ENCODE data around the gene VCP. TPM values are rescaled to one million over a fixed set of nuclear protein-coding genes. Genes with fewer than 3 reads are reported as not detected.

Gene VCP
- total RNA-seq, 2 experiments from 2014 or later: 218 to 245 TPM

DNA sequence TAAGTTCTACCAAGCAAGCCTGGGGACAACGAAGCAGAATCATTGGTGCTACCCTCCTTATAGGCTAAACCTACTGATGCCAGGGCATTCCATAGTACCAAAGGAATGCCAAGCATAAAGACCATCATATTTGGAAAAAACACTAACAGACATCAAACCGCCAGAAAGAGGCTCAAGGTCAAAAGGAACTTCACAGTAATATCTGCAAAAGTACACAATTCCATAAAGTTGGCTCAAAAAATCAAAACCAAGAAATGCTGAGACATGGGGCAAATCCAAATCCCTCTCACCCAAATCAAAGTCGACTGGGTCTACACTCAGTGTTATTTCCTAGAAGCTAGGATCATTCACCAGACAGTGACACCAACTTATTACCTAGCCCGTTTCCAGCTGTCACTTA is 3.4 kb downstream of the VCP start:
- ATAC-seq (ENCODE audit: poor library complexity) (no peak), DNase-seq (no peak)
- Mint-ChIP-seq H3K36me3 (ENCODE audit: low read depth) (peaks cover 74% of the 10 kb centered on the region), H3K27me3 (no peaks in the 10 kb centered on the region), H3K4me3 (peak overlapping the region; percentile 64), H3K27ac (peak overlapping the region; percentile 87), H3K4me1 (ENCODE audit: low read depth) (peaks cover 61% of the 10 kb centered on the region), H3K9me3 (no peaks in the 10 kb centered on the region)
- Histone ChIP-seq H3K36me3 (ENCODE audit: insufficient read depth, low read length) (peaks cover 46% of the 10 kb centered on the region), H3K27me3 (ENCODE audit: control insufficient read depth in 1 of 2, insufficient read depth in 2 of 2, low read length in 2 of 2) (no peaks in the 10 kb centered on the region), H3K9me3 (ENCODE audit: control insufficient read depth in 1 of 2, insufficient read depth in 1 of 2, low read length in 2 of 2) (no peaks in the 10 kb centered on the region), H3K4me3 (ENCODE audit: low read length) (no peak overlapping the region), H3K4me1 (ENCODE audit: insufficient read depth, low read length) (peaks cover 42% of the 10 kb centered on the region), H3K27ac (ENCODE audit: low read depth in 1 of 2, low read length in 2 of 2) (no peak overlapping the region)
- ChIA-PET POLR2A (interaction anchor here (1.2 kb wide), 1 partner anchor 10 kb away, joined by 3 read pairs; the partner anchor contains the start of gene FANCG), CTCF (interaction anchor here (0.9 to 3.0 kb wide), 2 partner anchors 11 to 18 kb away, joined by 3 to 10 read pairs; partner anchors contain the start of gene FANCG)
- TF ChIP-seq, protein P1, sequence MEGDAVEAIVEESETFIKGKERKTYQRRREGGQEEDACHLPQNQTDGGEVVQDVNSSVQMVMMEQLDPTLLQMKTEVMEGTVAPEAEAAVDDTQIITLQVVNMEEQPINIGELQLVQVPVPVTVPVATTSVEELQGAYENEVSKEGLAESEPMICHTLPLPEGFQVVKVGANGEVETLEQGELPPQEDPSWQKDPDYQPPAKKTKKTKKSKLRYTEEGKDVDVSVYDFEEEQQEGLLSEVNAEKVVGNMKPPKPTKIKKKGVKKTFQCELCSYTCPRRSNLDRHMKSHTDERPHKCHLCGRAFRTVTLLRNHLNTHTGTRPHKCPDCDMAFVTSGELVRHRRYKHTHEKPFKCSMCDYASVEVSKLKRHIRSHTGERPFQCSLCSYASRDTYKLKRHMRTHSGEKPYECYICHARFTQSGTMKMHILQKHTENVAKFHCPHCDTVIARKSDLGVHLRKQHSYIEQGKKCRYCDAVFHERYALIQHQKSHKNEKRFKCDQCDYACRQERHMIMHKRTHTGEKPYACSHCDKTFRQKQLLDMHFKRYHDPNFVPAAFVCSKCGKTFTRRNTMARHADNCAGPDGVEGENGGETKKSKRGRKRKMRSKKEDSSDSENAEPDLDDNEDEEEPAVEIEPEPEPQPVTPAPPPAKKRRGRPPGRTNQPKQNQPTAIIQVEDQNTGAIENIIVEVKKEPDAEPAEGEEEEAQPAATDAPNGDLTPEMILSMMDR (IDR thresholded peaks at IDR 0.05): no peak
- intact Hi-C loops (cut with DNase I, micrococcal nuclease): no loop called here

DNA sequence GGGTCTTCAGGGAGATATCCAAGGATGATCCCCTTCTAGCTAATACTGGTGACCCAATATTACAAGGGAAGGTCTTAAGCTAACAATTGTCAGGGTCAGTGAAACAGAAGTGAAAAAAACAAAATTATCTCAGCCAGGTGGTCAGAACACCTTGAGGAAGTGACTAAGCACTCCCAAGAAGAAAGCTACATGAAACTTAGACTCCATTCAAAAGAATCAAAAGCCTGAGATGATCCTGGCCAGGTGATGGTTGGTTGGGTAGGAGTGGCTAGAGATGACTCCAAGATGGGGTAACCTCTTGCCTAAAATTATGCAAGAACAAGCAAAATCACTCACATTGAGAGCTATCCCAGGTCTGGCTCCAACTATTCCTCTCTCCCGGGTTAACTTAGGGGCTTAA is 5.4 kb downstream of the VCP start:
- Mint-ChIP-seq H3K4me3 (no peak overlapping the region), H3K27ac (peak overlapping the region; percentile 87), H3K4me1 (ENCODE audit: low read depth) (peaks cover 52% of the 10 kb centered on the region), H3K36me3 (ENCODE audit: low read depth) (peaks cover 85% of the 10 kb centered on the region), H3K27me3 (no peaks in the 10 kb centered on the region), H3K9me3 (no peaks in the 10 kb centered on the region)
- Histone ChIP-seq H3K27ac (ENCODE audit: low read depth in 1 of 2, low read length in 2 of 2) (no peak overlapping the region), H3K4me1 (ENCODE audit: insufficient read depth, low read length) (peaks cover 34% of the 10 kb centered on the region), H3K36me3 (ENCODE audit: insufficient read depth, low read length) (peaks cover 66% of the 10 kb centered on the region), H3K4me3 (ENCODE audit: low read length) (no peak overlapping the region), H3K9me3 (ENCODE audit: control insufficient read depth in 1 of 2, insufficient read depth in 1 of 2, low read length in 2 of 2) (no peaks in the 10 kb centered on the region), H3K27me3 (ENCODE audit: control insufficient read depth in 1 of 2, insufficient read depth in 2 of 2, low read length in 2 of 2) (no peaks in the 10 kb centered on the region)
- CTCF ChIA-PET: interaction anchor here (1.0 kb wide), 1 partner anchor 16 kb away, joined by 3 read pairs; no protein-coding TSS in a partner anchor
- POLR2A ChIA-PET: interaction anchor here (0.6 kb wide), 1 partner anchor 39 kb away, joined by 3 read pairs; no protein-coding TSS in a partner anchor
- DNase-seq (no peak), ATAC-seq (ENCODE audit: poor library complexity) (no peak)
- intact Hi-C loops (cut with DNase I, micrococcal nuclease): no loop called here
- TF ChIP-seq, protein P1 (IDR thresholded peaks at IDR 0.05): no peak

DNA sequence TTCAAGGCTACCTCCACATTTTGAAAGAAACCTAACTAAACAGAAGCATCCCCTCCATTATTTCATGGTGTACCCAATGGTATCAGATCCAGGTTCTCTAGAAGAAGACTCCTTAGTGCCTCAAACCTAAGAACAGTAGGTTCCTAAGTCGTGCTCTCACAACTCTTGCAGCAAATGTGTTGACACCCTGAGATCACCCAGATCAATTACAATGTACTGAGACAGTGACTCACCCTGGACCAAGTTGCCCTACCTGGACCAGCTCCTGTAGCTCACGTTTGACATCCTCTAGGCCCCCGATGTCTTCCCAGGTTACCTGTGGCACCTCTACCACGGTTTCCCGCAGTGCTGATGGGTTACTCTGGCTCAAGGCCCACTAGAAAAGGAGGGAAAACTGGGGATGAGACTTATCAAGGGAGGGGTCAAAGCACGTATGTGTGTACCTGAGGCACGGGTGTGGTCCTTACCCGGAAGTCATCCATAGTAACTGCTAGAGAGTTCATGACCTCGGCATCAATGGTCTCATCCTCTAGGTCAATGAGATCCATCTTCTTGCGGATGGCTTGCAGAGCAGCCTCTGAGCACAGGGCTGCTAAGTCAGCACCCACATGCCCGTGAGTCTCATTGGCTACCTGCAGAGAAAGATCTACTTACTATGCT is 11.7 kb downstream of the VCP start:
- ChIA-PET CTCF (no interaction called here), POLR2A (no interaction called here)
- Histone ChIP-seq H3K27ac (ENCODE audit: low read depth in 1 of 2, low read length in 2 of 2) (no peak overlapping the region), H3K4me3 (ENCODE audit: low read length) (no peak overlapping the region), H3K36me3 (ENCODE audit: insufficient read depth, low read length) (peaks cover 99% of the 10 kb centered on the region), H3K27me3 (ENCODE audit: control insufficient read depth in 1 of 2, insufficient read depth in 2 of 2, low read length in 2 of 2) (no peaks in the 10 kb centered on the region), H3K9me3 (ENCODE audit: control insufficient read depth in 1 of 2, insufficient read depth in 1 of 2, low read length in 2 of 2) (no peaks in the 10 kb centered on the region), H3K4me1 (ENCODE audit: insufficient read depth, low read length) (no peaks in the 10 kb centered on the region)
- ATAC-seq (ENCODE audit: poor library complexity) (no peak), DNase-seq (no peak)
- peaks cover 100% of the 10 kb centered on the region for H3K36me3 Mint-ChIP-seq (ENCODE audit: low read depth)
- no peaks in the 10 kb centered on the region for H3K9me3 Mint-ChIP-seq
- H3K4me3 Mint-ChIP-seq: no peak overlapping the region
- no peak overlapping the region for H3K27ac Mint-ChIP-seq
- TF ChIP-seq, protein P1 (IDR thresholded peaks at IDR 0.05): no peak
- no peaks in the 10 kb centered on the region for H3K4me1 Mint-ChIP-seq (ENCODE audit: low read depth)
- intact Hi-C loops (cut with DNase I, micrococcal nuclease): no loop called here
- no peaks in the 10 kb centered on the region for H3K27me3 Mint-ChIP-seq
